ENCODE results near the gene CHI3L1. TPM values are rescaled to one million over a fixed set of nuclear protein-coding genes. Genes with fewer than 3 reads are reported as not detected.

CHI3L1 gene
- total and polyA plus RNA-seq, 10 of the 15 experiments (the other 5 are each of a cell fraction or from before 2014, with no cell fraction given), result 0.10 to 1.7 (median 0.39) TPM

GRCh38 chr1:203133970-203134725, 52.4 kb downstream of the CHI3L1 start:
- no peak overlapping the region for H3K4me3 ChIP-seq
- H3K36me3 ChIP-seq (ENCODE audit: control insufficient read depth in 2 of 2, insufficient read depth in 2 of 2, low read length in 1 of 2), result no peaks in the 10 kb centered on the region
- no peaks in the 10 kb centered on the region for H3K9me3 ChIP-seq (replicated peaks; ENCODE audit: control insufficient read depth, insufficient read depth, low read length)
- no peaks in the 10 kb centered on the region for H4K20me1 ChIP-seq (ENCODE audit: control insufficient read depth, insufficient read depth)
- H3K27me3 ChIP-seq (replicated peaks in 1 of 2; ENCODE audit: control insufficient read depth in 2 of 2, insufficient read depth in 2 of 2, low read length in 1 of 2), result peaks cover 9 to 10% of the 10 kb centered on the region in 2 experiments
- ChIA-PET RAD21 (ENCODE audit: unreplicated experiment) (no interaction called here), SMC1A (ENCODE audit: uncharacterized antibody, unreplicated experiment) (interaction anchor here (0.9 kb wide), 1 partner anchor 93 kb away, joined by 3 read pairs; no protein-coding TSS in a partner anchor), CTCF (interaction anchor here (0.5 to 1.3 kb wide), 4 partner anchors 77 to 557 kb away, joined by 3 read pairs; no protein-coding TSS in a partner anchor), POLR2A (no interaction called here)
- H3K4me1 ChIP-seq (ENCODE audit: control insufficient read depth, insufficient read depth, low read length), result no peaks in the 10 kb centered on the region
- H3K27ac ChIP-seq (ENCODE audit: control insufficient read depth, insufficient read depth), result no peak overlapping the region
- ATAC-seq (no peak), FAIRE-seq (no peak), DNase-seq (ENCODE audit: low read depth, low spot score) (no peak)
- in situ Hi-C loops (cut with MboI), result no loop called here
- TF ChIP-seq YY1 (IDR thresholded peaks at IDR 0.05; ENCODE audit: low read depth, low read length), result no peak
- BruUV-seq (replicated peaks), result no TSS peak
- WGBS (ENCODE audit: insufficient coverage, insufficient replicate concordance, low lambda C conversion rate, missing lambda C conversion rate), result 38% methylated on average over 12 of the region's 12 CpGs
- intact Hi-C loops (cut with micrococcal nuclease; ENCODE audit: unreplicated experiment), result no loop called here
- no peak overlapping the region for H2AFZ ChIP-seq (ENCODE audit: control insufficient read depth, low read depth, low read length)
- no peaks in the 10 kb centered on the region for H3K79me2 ChIP-seq (ENCODE audit: control insufficient read depth, insufficient read depth, low read length)
- H3K9ac ChIP-seq (ENCODE audit: control insufficient read depth, insufficient read depth, low read length), result no peak overlapping the region
- H3K4me2 ChIP-seq (ENCODE audit: control insufficient read depth, insufficient read depth), result no peak overlapping the region

GRCh38 chr1:203131548-203132200, 54.8 kb downstream of the CHI3L1 start:
- no TSS peak for BruUV-seq (replicated peaks)
- in situ Hi-C loops (cut with MboI), result no loop called here
- Histone ChIP-seq H3K9me3 (replicated peaks; ENCODE audit: control insufficient read depth, insufficient read depth, low read length) (no peaks in the 10 kb centered on the region), H3K4me2 (ENCODE audit: control insufficient read depth, insufficient read depth) (no peak overlapping the region), H3K79me2 (ENCODE audit: control insufficient read depth, insufficient read depth, low read length) (no peaks in the 10 kb centered on the region), H3K4me3 (no peak overlapping the region), H3K27ac (ENCODE audit: control insufficient read depth, insufficient read depth) (no peak overlapping the region), H3K9ac (ENCODE audit: control insufficient read depth, insufficient read depth, low read length) (no peak overlapping the region), H4K20me1 (ENCODE audit: control insufficient read depth, insufficient read depth) (no peaks in the 10 kb centered on the region), H3K27me3 (replicated peaks in 1 of 2; ENCODE audit: control insufficient read depth in 2 of 2, insufficient read depth in 2 of 2, low read length in 1 of 2) (peaks cover 6 to 10% of the 10 kb centered on the region in 2 experiments), H3K4me1 (ENCODE audit: control insufficient read depth, insufficient read depth, low read length) (no peaks in the 10 kb centered on the region), H2AFZ (ENCODE audit: control insufficient read depth, low read depth, low read length) (no peak overlapping the region), H3K36me3 (ENCODE audit: control insufficient read depth in 2 of 2, insufficient read depth in 2 of 2, low read length in 1 of 2) (no peaks in the 10 kb centered on the region)
- intact Hi-C loops (cut with micrococcal nuclease; ENCODE audit: unreplicated experiment), result no loop called here
- DNase-seq (ENCODE audit: low read depth, low spot score), result no peak
- SMC1A ChIA-PET (ENCODE audit: uncharacterized antibody, unreplicated experiment), result interaction anchor here (1.2 to 1.8 kb wide), 2 partner anchors 13 to 15 kb away, joined by 3 to 4 read pairs; no protein-coding TSS in a partner anchor
- WGBS (ENCODE audit: insufficient coverage, insufficient replicate concordance, low lambda C conversion rate, missing lambda C conversion rate), result 21% methylated on average over 9 of the region's 9 CpGs
- RAD21 ChIA-PET (ENCODE audit: unreplicated experiment), result no interaction called here
- POLR2A ChIA-PET, result no interaction called here
- no peak for FAIRE-seq
- CTCF ChIA-PET, result interaction anchor here (1.5 kb wide), 2 partner anchors 41 to 84 kb away, joined by 4 to 7 read pairs; no protein-coding TSS in a partner anchor
- ATAC-seq, result no peak; the same call in 2 of the 3 replicates
- no peak for TF ChIP-seq ZNF384 (IDR thresholded peaks at IDR 0.05; ENCODE audit: borderline replicate concordance, low read depth, low read length)
- TF ChIP-seq STAT1 (conservative IDR thresholded peaks at IDR 0.05), result no peak
- TF ChIP-seq POLR2AphosphoS2 (IDR thresholded peaks at IDR 0.05; ENCODE audit: low read depth, low read length), result no peak
- no peak for TF ChIP-seq TCF12 (IDR thresholded peaks at IDR 0.05; ENCODE audit: low read depth, low read length)
- TF ChIP-seq KDM1A (IDR thresholded peaks at IDR 0.05; ENCODE audit: borderline replicate concordance), result no peak
- TF ChIP-seq RELA (IDR thresholded peaks at IDR 0.05; ENCODE audit: borderline replicate concordance, partially characterized antibody), result no peak
- TF ChIP-seq TARDBP (IDR thresholded peaks at IDR 0.05; ENCODE audit: borderline replicate concordance), result no peak
- no peak for TF ChIP-seq MYC (IDR thresholded peaks at IDR 0.05; ENCODE audit: insufficient read depth, insufficient read length, insufficient replicate concordance, low read length, severe bottlenecking)
- no peak for TF ChIP-seq ZNF592 (IDR thresholded peaks at IDR 0.05)
- TF ChIP-seq JUND (IDR thresholded peaks at IDR 0.05; ENCODE audit: low read depth, low read length), result no peak
- TF ChIP-seq HDAC6 (IDR thresholded peaks at IDR 0.05; ENCODE audit: unreplicated experiment), result no peak

Data from GM12878 (cell line).